Right hindlimb (tissue), 1 donor: ENCODE measurements around the gene APOBEC3G.
"Not testable (repeated sequence)": the region's sequence is repeated elsewhere in the genome, so short reads cannot be mapped to it uniquely, and the experiment has no call there.

ENCODE experiments used
- DNase-seq: peaks from one replicate; pipeline ENCODE4 v3.0.0-alpha.2; 2018

Gene APOBEC3G

DNA sequence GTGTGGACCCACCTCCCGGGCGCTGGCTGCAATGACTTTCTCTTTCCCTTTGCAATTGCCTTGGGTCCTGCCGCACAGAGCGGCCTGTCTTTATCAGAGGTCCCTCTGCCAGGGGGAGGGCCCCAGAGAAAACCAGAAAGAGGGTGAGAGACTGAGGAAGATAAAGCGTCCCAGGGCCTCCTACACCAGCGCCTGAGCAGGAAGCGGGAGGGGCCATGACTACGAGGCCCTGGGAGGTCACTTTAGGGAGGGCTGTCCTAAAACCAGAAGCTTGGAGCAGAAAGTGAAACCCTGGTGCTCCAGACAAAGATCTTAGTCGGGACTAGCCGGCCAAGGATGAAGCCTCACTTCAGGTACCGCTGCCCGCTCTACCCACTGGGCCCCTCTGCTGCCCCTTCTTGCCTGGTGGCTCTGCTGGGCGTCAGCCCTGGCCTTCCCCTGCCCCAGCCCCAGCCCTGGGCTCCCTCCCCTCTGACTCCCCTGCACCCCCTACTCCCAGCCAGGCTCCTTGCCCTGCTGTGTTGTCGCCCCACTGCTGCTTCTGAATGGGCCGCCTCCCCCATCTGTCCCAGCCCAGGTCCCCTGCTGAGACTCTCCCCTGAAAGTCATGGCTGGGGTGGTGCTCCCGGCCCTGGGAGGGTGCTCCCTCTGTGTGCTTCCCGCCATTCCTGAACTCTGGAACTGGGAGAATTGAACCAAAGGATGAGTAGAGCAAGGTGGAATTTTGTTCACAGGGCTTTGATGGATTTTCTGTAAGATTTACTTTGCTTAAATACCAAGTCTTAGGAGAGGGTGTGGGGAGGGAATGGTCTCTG, at the start of gene APOBEC3G:
Gene APOBEC3G (plus strand): TSS at position 250 of the 815 bp plus-strand sequence. CDS start 87 bp downstream, at position 337.
- peak; percentile 55 for DNase-seq

DNA sequence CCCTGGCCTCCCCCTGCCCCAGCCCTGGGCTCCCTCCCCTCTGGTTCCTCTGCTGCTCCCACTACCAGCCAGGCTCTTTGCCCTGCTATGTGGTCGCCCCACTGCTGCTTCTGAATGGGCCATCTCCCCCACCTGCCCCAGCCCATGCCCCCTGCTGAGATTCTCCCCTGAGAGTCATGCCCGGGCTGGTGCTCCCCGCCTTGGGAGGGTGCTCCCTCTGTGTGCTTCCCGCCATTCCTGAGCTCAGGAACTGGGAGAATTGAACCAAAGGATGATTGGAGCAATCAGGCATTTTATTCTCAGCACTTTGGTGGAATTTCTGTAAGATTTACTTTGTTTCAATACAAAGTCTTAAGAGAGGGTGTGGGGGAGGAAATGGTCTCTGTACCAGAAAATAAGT, 49.4 kb upstream of the APOBEC3G start:
- no peak for DNase-seq

DNA sequence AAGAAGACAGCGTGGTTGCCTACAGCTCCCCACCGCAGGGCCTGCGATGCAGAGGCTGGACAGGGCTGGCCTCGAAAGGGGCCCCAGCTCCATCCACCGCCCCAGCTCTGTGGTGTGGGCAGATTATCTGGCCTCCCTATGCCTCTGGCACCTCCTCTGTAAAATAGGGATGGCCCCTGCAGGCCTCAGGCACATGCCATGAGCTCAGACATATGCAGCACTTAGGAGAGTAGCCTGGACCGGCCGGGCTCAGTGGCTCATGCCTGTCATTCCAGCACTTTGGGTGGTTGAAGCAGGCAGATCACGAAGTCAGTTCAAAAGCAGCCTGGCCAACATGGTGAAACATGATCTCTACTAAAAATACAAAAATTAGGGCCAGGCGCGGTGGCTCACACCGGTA, 48.8 kb upstream of the APOBEC3G start:
- no peak for DNase-seq

DNA sequence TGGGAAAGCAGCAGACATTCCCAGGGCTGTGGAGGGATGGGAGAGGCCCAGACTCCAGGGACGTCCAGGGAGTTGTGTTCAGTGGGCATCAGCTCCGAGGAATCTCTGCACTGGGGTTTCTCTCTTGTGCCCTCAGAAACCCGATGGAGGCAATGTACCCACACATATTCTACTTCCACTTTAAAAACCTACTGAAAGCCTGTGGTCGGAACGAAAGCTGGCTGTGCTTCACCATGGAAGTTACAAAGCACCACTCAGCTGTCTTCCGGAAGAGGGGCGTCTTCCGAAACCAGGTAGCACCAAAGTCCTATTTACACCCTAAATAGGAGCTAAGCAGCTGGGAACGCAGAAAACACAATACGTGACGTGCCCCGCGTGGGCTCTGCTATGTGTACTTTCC, 47.8 kb upstream of the APOBEC3G start:
- no peak for DNase-seq

DNA sequence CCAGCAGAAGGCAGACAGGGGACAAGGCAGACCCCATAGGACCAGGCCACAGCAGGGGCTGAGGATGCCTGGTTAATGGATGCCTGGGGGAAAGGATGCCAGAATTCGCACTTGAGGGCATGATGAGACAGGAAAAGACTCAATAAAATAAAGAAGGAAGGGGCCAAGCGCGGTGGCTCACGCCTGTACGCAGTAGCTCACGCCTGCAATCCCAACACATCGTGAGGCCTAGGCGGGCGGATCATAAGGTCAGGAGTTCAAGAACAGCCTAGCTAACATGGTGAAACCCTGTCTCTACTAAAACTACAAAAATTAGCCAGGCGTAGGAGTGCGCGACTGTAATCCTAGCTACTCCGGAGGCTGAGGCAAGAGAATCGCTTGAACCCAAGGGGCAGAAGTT, 46.4 kb upstream of the APOBEC3G start:
- DNase-seq, result no peak

DNA sequence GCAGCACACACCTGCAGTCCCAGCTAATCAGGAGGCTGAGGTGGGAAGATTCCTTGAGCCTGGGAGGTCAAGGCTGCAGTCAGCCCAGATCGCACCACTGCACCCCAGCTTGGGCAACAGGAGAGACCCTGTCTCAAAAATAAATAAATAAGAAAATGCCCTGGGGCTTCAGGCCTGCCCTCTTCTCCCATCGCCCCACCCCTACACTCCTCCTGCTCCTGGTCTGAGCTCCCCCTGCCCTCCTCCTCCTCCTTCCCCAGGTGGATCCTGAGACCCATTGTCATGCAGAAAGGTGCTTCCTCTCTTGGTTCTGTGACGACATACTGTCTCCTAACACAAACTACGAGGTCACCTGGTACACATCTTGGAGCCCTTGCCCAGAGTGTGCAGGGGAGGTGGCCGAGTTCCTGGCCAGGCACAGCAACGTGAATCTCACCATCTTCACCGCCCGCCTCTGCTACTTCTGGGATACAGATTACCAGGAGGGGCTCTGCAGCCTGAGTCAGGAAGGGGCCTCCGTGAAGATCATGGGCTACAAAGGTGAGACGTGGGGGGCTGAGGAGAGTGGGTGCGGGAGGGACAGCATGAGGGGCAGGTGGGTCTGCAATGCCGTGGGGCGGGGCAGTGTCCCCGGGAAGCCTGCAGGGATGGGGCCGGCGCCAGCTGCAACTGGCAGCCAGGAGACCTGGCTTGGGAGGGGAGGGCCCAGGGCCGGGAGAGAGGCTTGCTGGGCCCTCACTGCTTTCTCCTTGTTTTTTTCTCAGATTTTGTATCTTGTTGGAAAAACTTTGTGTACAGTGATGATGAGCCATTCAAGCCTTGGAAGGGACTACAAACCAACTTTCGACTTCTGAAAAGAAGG, 45.4 kb upstream of the APOBEC3G start:
- DNase-seq, result not testable (repeated sequence)

DNA sequence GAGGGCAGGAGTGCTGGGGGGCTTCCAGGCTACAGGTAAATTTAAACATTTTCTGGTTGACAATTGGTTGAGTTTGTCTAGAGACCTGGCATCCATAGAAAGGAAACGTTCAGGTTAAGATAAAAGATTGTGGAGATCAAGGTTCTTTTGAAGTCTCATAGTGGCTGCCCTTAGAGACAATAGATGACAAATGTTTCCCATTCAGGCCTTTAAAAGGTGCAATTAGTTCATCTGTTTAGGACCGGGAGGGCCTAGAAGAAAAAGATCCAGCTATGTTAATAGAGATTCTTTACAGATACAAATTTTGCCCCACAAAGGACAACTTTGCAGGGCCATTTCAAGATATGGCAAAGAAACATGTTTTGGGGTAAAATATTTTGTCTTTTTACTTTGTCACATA, 40.0 kb upstream of the APOBEC3G start:
- not testable (repeated sequence) for DNase-seq

DNA sequence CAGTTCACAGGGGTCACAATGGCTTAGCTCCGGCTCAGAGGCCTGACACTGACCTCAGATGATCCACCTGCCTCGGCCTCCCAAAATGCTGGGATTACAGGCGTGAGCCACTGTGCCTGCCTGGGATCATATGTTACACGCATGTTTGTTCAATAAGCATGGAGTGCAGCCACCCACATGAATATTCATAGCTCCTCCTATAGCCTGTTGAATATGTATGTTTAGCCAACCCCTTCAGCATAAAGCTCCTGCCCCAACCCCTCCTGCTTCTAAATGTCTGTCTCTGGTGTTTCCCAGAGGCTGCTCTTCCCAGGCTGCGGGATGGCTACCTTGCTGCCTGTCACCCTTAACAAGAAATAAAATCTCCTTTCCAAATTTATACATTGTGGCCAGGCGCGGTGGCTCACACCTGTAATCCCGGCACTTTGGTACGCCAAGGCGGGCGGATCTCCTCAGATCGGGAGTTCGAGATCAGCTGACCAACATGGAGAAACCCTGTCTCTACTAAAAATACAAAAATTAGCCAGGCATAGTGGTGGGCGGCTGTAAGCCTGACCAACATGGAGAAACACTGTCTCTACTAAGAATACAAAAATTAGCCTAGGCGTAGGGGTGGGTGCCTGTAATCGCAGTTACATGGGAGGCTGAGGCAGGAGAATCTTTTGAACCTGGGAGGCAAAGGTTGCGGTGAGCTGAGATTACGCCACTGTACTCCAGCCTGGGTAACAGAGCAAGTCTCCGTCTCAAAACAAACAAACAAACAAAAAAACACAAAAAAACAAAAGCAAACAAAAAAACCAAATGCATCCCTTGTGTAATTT, 37.6 kb upstream of the APOBEC3G start:
- no peak for DNase-seq

DNA sequence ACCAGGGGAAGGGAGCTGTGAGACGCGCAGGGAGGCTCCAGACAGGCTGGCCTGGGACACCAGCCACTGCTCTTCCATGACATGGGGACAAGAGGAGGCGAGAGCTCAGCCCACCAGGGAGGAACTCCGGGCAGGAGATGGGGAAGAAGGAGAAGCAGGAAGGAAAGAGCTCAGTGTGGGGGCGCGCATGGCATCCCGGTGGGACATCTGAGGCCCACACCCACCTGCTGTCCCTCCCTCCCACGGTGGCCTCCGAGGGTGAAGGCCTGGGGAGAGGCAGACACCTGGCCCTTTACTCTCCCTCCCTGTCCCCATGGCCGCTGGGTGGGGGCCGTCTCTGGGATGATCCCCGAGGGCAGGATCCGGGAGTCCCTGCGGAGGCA, 36.9 kb upstream of the APOBEC3G start:
- not testable (repeated sequence) for DNase-seq

DNA sequence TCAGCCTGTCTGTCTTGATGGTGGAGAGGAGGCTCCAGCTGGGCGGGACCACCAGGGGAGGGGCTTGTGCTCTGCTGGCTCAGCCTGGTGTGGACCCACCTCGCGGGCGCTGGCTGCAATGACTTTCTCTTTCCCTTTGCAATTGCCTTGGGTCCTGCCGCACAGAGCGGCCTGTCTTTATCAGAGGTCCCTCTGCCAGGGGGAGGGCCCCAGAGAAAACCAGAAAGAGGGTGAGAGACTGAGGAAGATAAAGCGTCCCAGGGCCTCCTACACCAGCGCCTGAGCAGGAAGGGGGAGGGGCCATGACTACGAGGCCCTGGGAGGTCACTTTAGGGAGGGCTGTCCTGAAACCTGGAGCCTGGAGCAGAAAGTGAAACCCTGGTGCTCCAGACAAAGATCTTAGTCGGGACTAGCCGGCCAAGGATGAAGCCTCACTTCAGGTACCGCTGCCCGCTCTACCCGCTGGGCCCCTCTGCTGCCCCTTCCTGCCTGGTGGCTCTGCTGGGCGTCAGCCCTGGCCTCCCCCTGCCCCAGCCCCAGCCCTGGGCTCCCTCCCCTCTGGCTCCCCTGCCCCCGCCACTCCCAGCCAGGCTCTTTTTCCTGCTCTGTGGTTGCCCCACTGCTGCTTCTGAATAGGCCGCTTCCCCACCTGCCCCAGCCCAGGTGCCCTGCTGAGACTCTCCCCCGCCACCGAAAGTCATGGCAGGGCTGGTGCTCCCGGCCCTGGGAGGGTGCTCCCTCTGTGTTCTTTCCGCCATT, 36.4 kb upstream of the APOBEC3G start, which contains the start of gene APOBEC3F:
Gene APOBEC3F (plus strand): TSS at position 327 of the 759 bp plus-strand sequence. CDS start 97 bp downstream, at position 424.
- peak; percentile 52 for DNase-seq

DNA sequence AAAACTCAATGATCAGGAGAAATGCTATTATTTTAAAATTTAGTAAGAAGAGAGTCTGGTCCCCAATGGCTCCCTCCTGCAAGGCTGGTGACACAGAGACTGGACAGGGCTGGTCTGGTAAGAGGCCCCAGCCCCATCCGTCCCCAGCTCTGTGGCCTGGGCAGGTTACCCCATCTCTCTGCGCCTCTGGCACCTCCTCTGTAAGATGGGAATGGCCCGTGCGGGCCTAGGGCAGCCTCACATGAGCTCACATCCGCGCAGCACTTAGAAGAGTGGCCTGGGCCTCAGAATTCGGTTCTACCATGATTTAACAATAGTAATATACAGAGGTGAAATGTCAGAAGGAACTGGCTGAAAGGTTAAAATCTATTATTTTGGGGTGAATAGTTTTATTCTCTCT, 35.2 kb upstream of the APOBEC3G start:
- no peak for DNase-seq

DNA sequence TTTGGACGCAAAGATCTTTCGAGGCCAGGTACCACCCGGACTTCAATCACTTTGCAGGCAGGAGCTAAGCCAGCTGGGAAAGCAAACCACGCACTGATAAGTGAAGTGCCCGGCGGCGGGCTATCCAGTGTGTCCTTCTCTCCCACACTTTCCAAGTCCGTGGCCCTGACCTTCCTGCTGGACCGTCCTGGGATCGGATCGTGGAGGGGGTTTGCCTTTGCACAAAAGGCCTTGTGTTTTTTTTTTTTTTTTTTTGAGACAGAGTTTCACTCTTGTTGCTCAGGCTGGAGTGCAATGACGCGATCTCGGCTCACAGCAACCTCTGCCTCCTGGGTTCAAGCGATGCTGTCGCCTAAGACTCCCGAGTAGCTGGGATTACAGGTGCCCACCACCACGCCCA, 34.0 kb upstream of the APOBEC3G start:
- not testable (repeated sequence) for DNase-seq

DNA sequence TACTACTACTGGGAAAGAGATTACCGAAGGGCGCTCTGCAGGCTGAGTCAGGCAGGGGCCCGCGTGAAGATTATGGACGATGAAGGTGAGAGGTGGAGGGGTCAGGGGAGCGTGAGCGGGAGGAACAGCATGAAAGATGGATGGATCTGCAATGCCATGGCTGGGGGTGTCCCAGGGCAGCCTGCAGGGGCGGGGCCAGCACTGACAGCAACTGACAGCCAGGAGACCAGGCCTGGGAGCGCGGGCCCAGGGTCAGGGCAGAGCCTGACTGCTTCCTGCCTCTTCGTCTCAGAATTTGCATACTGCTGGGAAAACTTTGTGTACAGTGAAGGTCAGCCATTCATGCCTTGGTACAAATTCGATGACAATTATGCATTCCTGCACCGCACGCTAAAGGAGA, 31.9 kb upstream of the APOBEC3G start:
- not testable (repeated sequence) for DNase-seq

DNA sequence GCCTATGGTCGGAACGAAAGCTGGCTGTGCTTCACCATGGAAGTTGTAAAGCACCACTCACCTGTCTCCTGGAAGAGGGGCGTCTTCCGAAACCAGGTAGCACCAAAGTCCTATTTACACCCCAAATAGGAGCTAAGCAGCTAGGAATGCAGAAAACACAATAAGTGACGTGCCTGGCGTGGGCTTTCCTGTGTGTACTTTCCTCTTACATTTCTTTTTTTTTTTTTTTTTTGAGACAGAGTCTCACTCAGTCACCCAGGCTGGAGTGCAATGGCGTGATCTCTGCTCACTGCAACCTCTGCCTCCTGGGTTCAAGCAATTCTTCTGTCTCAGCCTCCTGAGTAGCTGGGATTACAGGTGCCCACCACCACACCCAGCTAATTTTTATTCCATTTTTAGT, 27.6 kb upstream of the APOBEC3G start:
- DNase-seq, result not testable (repeated sequence)

DNA sequence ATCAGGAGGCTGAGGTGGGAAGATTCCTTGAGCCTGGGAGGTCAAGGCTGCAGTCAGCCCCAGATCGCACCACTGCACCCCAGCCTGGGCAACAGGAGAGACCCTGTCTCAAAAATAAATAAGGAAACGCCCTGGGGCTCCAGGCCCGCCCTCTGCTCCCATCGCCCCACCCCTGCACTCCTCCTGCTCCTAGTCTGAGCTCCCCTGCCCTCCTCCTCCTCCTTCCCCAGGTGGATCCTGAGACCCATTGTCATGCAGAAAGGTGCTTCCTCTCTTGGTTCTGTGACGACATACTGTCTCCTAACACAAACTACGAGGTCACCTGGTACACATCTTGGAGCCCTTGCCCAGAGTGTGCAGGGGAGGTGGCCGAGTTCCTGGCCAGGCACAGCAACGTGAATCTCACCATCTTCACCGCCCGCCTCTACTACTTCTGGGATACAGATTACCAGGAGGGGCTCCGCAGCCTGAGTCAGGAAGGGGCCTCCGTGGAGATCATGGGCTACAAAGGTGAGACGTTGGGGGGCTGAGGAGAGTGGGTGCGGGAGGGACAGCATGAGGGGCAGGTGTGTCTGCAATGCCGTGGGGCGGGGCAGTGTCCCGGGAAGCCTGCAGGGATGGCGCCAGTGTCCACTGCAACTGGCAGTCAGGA, 25.1 kb upstream of the APOBEC3G start:
- DNase-seq, result not testable (repeated sequence)

DNA sequence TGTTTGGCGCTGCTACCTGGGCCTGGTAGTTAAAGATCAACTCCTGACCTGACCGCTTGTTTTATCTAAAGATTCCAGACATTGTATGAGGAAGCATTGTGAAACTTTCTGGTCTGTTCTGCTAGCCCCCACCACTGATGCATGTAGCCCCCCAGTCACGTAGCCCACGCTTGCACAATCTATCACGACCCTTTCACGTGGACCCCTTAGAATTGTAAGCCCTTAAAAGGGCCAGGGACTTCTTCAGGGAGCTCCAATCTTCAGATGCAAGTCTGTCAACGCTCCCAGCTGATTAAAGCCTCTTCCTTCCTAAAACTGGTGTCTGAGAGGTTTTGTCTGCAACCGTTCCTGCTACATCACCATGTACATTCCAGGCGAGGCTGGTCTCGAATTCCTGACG, 21.4 kb upstream of the APOBEC3G start:
- no peak for DNase-seq

DNA sequence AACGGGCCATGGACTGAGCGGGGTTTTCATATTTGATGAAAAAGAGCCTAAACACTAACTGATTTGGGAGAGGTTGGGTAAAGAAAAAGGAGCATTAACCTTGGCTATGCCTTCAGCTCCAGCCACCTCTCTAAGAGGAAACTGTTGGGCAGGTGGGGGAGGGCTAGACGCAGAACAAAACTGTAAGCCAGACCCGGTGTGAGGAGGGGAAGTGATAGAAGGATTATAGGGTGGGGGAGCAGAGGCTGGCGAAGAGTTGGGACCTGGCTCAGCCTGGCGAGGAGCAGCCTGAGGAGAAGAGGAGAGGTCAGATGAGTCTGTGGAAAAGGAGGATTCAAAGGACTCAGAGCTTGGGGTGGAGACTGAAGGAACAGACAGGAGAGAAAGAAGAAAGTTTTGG, 15.8 kb upstream of the APOBEC3G start:
- DNase-seq, result not testable (repeated sequence)

DNA sequence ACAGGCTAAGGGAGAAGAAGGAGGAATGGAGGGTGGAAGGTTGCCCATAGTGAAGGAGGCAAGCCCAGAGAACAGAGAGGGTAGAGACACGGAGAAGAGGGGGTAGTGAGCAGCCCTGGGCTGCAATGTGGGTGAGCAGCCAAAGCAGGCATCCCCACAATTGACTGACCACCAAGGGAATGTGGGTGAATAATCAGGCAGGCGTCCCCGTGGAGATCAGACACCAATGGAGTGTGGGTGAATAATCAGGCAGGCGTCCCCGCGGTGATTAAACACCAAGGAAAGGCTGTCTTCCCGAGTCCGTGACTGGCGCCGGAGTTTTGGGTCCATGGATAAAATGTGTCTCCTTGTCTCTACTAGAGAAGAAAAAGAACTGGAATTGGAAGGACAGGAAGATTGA, 15.1 kb upstream of the APOBEC3G start:
- DNase-seq, result not testable (repeated sequence)

DNA sequence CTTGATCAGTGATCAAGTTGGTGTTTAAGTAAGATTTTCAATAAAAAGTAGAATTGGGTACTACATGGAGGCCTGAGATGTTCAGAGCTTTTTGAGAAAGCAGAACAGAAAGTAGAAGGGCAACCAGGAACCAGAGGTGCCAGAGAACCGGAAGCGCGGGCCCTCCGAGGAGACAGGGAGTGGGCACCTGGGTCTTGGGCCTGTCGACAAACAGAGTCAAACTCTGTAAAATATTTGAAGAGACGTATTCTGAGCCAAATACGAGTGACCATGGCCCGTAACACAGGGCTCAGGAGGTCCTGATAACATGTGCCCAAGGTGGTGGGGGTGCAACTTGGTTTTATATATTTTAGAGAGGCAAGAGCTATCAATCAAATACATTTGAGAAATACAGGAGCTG, 13.2 kb upstream of the APOBEC3G start:
- not testable (repeated sequence) for DNase-seq

DNA sequence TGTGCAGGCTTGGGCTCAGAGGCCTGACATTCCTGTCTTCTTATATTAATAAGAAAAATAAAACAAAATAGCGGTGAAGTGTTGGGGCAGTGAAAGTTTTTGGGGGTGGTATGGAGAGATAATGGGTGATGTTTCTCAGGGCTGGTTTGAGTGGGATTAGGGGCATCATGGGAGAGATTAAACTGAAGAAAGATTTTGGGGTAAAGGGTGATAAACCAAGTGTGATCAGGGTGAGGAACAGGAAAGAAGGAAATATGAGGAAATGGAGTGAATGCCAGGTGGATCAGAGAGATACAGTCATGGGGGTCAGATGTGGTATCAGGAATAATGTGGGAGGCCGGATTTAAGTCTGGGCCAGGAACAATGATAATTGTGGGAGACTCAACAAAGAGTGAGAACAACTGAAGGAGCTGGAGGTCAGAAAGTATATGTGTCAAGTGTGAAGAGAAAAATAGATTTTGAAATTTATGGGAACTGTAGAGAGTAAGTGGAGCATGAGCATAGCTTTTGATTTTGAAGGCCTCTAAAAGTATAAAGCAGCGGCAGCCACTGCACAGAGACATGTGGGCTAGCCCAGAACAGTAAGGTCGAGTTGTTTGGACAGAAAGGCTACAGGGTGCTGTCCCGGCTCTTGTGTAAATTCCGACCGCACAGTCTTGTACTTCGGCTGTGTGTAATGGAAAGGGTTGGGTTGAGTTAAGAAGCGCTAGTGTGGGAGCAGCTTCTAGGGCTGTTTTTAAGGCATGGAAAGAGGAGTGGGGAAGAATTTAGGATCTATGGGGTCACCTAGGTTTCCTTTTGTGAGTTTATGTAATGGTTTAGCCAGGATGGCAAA, 10.4 kb upstream of the APOBEC3G start:
- not testable (repeated sequence) for DNase-seq
